HG03103 (cell line): ENCODE results near the gene HLCS.

Experiments used
- ATAC-seq: cut with Tn5 transposase; IDR thresholded peaks from one replicate; pipeline ENCODE4 v1.9.1; 2021; ENCODE audit warnings: low read depth; ENCODE audit not compliant: unreplicated experiment

Gene HLCS

DNA sequence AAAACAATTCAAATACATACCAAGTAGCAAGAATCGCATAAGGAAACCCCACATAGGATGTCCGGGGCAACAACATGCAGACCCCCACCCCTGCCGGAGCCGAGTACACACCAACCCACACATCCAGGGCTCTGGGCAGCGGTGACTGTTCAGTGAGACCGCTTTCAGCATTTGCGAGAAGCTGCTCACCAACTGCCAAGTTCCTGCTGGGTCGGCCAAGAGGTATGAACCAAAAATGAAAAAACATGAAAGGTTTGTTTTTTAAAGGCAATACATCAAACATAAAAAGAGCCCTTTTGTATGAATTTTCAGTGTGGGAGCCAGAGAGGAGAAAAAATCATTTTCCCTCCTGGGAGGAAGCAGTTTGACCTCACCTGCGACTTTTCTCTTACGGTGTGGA lies 175.3 kb downstream of the HLCS start:
- no peak for ATAC-seq

DNA sequence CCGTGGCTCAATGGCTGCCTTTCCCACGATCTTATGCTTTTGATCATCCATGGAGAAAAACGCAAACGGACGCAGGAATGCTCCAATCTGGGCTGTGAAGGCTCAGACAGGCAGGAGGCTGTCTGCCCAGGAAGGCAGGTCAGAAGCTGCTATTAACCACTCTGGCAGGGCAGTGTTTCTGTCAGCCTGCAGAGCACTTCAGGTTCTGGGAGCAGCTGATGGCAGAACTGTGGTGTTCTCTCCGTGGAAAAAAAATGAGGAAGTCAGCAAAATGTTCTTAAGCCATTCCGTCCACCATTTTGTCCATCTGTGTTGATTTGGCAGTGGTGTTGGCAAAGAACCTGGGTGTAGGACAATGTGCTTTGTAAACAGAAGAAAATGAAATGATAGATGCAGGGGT lies 175.9 kb downstream of the HLCS start:
- ATAC-seq = no peak

GRCh38 chr21:36788120-36788638 lies 178.3 kb downstream of the HLCS start:
- ATAC-seq = no peak

DNA sequence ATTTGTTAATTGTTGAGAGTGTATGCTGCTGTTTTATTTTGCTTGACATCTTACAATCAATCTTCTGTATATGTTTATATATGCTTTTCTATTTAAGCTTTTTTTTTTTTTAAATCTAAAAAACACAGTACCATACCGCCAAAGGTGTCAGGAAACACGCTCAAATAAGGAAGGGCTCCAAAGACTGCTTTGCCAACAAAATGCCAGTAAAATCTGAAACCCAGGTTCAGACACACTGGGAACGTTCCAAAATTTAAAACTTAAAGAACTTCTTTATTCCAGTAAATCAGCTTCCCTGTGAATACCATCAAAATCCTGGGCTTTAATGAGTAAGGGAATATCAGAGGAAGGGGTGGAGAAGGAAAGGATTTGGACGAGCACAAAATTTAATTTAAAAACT lies 180.3 kb downstream of the HLCS start:
- ATAC-seq = no peak

- no peak for ATAC-seq
Measured at GRCh38 chr21:36785615-36786014, 180.9 kb downstream of the HLCS start.

DNA sequence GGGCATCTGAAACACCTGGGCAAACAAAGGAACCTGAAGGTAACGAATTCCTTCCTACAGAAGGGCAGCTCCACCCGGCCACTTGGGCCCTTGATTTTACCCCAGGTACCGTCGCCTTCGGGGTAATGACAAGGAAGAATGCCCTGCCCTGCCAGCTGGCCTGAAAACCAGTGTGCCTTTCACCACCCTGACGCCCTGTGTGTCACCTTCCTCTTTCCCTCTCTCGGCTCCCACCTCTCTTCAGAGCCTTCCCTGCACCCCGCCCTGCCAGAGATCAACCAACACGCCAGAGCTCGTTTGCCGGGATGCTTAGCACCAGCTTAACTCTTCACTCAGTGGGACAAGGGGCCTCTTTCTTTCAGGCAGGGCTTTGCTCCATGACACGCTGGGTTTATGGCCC lies 181.5 kb downstream of the HLCS start:
- ATAC-seq = no peak

GRCh38 chr21:36783612-36784374 lies 182.7 kb downstream of the HLCS start:
- ATAC-seq = no peak

- no peak for ATAC-seq
Measured at GRCh38 chr21:36780861-36781260, 185.6 kb downstream of the HLCS start.

GRCh38 chr21:36776981-36777617 lies 189.4 kb downstream of the HLCS start:
- no peak for ATAC-seq

- ATAC-seq = no peak
Measured at GRCh38 chr21:36773995-36774394, 192.5 kb downstream of the HLCS start.

- ATAC-seq = no peak
Measured at GRCh38 chr21:36773117-36773516, 193.4 kb downstream of the HLCS start.

GRCh38 chr21:36769051-36769839 lies 197.2 kb downstream of the HLCS start:
- no peak for ATAC-seq

DNA sequence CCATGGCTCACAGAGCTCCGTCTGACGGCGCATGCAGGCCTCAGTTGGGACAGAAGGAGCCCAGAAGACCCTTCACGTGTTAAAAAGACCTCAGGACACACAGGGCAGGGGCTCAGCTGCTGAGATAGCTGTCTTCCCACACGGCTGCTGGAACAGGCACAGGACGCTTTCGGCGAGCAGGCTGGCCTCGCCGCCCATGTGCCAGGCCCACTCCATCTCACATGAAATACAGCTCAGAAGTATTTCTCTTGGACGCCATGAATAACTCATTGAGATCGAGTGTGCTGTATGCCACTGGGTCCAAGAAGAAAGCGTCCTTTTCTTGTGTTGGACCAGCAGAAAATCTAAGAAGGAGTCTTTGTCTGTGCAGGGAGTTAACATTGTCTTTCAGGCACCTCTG lies 198.0 kb downstream of the HLCS start:
- ATAC-seq = no peak

DNA sequence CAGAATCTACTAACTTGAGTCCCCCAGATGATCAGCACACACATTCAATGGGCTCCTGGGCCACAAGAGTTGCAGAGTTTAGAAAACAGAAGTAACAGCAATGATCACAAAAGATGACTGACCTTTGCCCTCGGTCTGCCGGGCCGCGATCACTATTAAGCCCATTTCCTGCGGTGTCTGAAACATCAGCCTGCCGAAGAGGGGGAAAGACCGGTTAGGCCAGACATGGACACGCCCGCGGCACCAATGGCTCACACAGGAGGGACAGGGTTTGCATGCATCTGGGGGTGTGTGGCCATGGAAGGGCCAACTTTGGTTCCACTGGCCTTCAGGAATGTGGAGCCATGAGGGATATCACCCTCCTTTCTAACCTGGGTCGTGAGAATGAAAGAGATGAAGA lies 199.4 kb downstream of the HLCS start:
- ATAC-seq = no peak

DNA sequence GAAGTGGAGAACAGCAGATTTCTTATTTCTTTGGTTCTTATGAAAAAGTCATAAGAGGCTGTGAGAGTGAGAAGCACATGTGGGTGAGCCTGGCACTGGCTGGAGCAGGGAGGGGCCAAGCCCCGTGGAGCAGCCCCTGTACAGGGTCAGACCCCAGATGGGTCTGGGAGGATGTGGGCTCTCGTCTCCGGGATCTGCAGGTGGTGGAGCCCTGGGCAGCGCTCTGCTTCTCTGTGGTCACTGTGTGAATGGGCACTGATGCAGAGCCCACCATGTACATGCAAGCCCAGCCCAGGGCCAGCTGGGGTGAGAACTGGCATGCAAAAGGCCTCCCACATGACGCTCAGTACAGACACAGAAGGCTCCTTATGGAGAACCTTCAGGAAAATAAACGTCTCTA lies 200.0 kb downstream of the HLCS start:
- ATAC-seq = no peak

- no peak for ATAC-seq
Measured at GRCh38 chr21:36765229-36765628, 201.2 kb downstream of the HLCS start.

GRCh38 chr21:36763305-36763704 lies 203.2 kb downstream of the HLCS start:
- ATAC-seq = no peak

GRCh38 chr21:36762642-36763041 lies 203.8 kb downstream of the HLCS start:
- ATAC-seq = no peak

DNA sequence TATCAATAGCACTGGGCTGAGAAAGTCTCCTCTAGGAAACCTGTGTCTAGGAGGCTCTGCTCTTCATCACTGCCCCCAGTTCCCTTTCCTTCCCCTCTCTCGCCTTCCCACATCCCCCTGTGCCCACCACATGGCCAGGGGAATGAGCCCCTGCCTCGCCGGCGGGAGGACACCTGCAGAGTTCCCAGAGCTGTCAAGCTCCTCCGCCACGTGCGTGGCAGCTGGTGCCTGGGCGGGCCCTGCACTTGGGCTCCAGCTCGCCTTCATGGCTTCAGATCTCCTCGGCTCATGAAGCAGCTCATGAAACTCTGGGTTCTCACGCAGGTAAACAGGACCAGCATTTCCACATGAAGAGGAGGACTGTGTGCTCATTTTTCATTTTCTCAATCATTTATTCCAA lies 204.8 kb downstream of the HLCS start:
- no peak for ATAC-seq

DNA sequence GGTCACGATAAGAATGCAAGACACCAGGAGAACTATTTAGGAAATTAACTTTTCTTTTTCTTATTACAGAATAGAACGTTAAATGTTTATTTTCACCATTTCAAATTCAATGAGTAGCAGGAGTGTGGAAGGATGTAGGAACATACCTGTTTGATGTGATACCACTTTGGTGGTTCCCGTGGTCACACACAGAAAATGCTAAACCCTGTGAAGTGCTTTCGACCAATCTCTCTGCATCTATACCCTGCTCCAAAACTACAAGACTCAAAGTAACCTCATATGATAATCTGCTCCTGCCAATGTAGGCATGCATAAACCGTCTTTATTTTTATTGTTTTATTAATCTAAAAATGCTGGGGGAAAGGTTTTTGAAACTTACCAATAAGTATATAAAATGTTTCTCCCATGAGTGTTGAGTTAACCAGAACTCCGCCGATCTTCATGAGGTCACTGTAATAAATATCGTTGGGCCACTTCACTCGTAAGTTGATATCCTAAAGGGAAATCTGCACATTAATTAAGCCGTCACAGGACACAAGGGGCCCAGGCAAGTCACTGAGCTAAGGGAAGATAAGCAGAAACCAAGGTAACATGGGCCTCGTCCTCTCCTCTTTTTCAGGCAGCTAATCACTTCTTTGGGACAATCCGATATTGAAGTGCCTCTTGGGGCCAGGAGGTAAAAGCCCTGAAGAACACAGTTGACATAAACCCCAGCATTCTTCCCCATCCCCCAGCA lies 207.0 kb downstream of the HLCS start:
- no peak for ATAC-seq

GRCh38 chr21:36757196-36757595 lies 209.3 kb downstream of the HLCS start:
- no peak for ATAC-seq
